ENCODE data around the gene POP5. TPM values are rescaled to one million over a fixed set of nuclear protein-coding genes. Genes with fewer than 3 reads are reported as not detected.
A peak's percentile ranks its signal among the peaks of the same experiment; 100 is the strongest.

Gene POP5
- total RNA-seq, 1 experiment from 2014 or later, result 64.0 TPM

DNA sequence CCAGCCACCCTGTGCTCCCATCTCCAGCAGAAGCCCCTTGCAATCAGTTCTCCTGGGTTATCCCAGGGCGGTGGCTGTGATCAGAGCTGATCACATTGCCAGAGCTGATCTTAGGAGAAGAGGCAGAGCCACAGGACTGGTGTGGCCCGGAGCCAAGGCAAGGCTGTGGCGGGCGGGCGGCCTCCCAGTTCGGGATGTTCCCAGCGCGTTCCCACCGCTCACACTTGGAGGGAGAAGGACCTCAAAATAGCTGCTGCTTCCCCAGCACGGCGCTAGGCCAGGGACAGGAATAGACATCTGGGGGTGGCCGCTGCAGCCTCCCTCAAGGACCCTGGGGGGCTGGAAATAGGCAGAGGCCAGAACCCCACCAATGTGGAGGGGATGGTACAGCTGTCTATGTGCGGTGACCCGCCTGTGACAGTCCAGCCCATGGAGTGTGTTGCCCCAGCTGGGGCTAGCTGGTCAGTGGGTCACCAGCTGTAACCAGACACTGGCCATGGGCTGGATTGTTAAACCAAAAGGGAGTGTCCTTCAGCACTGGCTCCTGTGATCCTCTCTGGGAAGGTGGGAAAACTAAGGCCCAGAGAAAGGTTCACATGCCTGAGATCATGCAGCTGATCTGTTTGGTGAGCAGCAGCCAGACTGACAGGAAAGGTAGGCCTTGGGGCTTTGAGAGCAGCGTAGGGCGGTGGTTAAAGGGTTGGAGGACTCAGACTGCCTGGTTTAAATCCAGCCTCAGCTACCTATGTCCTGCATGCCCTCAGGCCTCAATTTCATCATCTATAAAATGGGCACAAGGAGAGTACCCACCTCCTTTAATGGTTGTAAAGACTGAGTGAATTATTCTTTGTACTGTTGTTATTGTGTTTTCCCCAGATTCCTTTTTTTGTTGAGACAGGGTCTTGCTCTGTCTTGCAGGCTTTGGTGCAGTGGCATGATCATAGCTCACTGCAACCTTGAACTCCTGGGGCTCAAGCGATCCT, 8.0 kb upstream of the POP5 start:
- Histone ChIP-seq H4K8ac (replicated peaks; ENCODE audit: insufficient read length, low read depth, low read length) (no peak overlapping the region), H2AFZ (ENCODE audit: low read length) (no peak overlapping the region), H3K4me2 (ENCODE audit: insufficient read depth, insufficient read length, low read length) (no peak overlapping the region), H3K79me1 (ENCODE audit: insufficient read depth, low read depth, low read length, poor library complexity, severe bottlenecking) (no peaks in the 10 kb centered on the region), H3T11ph (ENCODE audit: low read length) (no peak overlapping the region), H3K14ac (ENCODE audit: insufficient read depth, low read length) (no peak overlapping the region), H2BK5ac (ENCODE audit: insufficient read length, low read length) (no peak overlapping the region), H2BK120ac (ENCODE audit: low read depth, low read length, poor library complexity, severe bottlenecking) (no peak overlapping the region), H2BK12ac (ENCODE audit: insufficient read length, low read depth, low read length) (no peak overlapping the region), H3K18ac (ENCODE audit: insufficient read length, low read depth, low read length) (no peak overlapping the region), H4K5ac (ENCODE audit: insufficient read length, low read depth, low read length) (no peak overlapping the region), H3K56ac (ENCODE audit: insufficient read length, low read depth, low read length) (no peak overlapping the region), H3K9ac (ENCODE audit: extremely low read depth, insufficient read length, low read length) (no peak overlapping the region), H3K4me1 (ENCODE audit: insufficient read depth, low read length) (no peaks in the 10 kb centered on the region), H3K79me2 (ENCODE audit: insufficient read depth, low read length) (no peaks in the 10 kb centered on the region), H3K27me3 (ENCODE audit: insufficient read depth, low read length) (no peaks in the 10 kb centered on the region; the same call in 1 of the 2 replicates), H3K23me2 (ENCODE audit: insufficient read length, low read depth, low read length, poor library complexity, severe bottlenecking) (no peaks in the 10 kb centered on the region), H2BK15ac (ENCODE audit: low read depth, low read length) (no peak overlapping the region), H2AK5ac (ENCODE audit: insufficient read length, low read length) (no peak overlapping the region), H2BK20ac (ENCODE audit: low read depth, low read length, poor library complexity, severe bottlenecking) (no peak overlapping the region), H3K27ac (ENCODE audit: insufficient read length, low read depth, low read length) (no peak overlapping the region), H3K9me3 (ENCODE audit: control insufficient read depth, low read depth, low read length) (no peaks in the 10 kb centered on the region), H4K91ac (ENCODE audit: insufficient read length, low read depth, low read length) (no peak overlapping the region), H3K23ac (ENCODE audit: insufficient read length, low read depth, low read length) (no peak overlapping the region), H3K4ac (ENCODE audit: low read depth, low read length) (no peak overlapping the region), H4K20me1 (ENCODE audit: control insufficient read depth, insufficient read depth, insufficient read length) (no peaks in the 10 kb centered on the region)
- TF ChIP-seq, protein P1, sequence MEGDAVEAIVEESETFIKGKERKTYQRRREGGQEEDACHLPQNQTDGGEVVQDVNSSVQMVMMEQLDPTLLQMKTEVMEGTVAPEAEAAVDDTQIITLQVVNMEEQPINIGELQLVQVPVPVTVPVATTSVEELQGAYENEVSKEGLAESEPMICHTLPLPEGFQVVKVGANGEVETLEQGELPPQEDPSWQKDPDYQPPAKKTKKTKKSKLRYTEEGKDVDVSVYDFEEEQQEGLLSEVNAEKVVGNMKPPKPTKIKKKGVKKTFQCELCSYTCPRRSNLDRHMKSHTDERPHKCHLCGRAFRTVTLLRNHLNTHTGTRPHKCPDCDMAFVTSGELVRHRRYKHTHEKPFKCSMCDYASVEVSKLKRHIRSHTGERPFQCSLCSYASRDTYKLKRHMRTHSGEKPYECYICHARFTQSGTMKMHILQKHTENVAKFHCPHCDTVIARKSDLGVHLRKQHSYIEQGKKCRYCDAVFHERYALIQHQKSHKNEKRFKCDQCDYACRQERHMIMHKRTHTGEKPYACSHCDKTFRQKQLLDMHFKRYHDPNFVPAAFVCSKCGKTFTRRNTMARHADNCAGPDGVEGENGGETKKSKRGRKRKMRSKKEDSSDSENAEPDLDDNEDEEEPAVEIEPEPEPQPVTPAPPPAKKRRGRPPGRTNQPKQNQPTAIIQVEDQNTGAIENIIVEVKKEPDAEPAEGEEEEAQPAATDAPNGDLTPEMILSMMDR (conservative IDR thresholded peaks at IDR 0.05), result no peak
- Mint-ChIP-seq H3K27ac (peak overlapping the region in 1 of 3 experiments; percentile 52; a peak in 1 of 7 replicates), H3K27me3 (ENCODE audit: low read depth) (peaks cover 18% of the 10 kb centered on the region), H3K36me3 (ENCODE audit: insufficient read depth in 1 of 3, low read depth in 3 of 3) (no peaks in the 10 kb centered on the region), H3K9me3 (no peaks in the 10 kb centered on the region), H3K4me1 (peaks cover 7 to 8% of the 10 kb centered on the region in 2 experiments), H3K4me3 (no peak overlapping the region)
- WGBS (ENCODE audit: extremely low coverage, insufficient read length, low lambda C conversion rate), result no CpG with 5 or more reads among the region's 17 CpGs
- DNase-seq, result no peak

Data from H9 (cell line).